Activated CD8-positive, alpha-beta T cell treated with anti-CD3 and anti-CD28 coated beads for 36 hours (primary cell): Measurements from ENCODE around the gene ANKRD40CL. TPM values are rescaled to one million over a fixed set of nuclear protein-coding genes. Genes with fewer than 3 reads are reported as not detected.

Experiments
- ATAC-seq: fragments of 200-7000 bp; cut with Tn5 transposase; one replicate; pipeline ENCODE4 v1.10.0; 2021; ENCODE audit warnings: mild to moderate bottlenecking, moderate library complexity
- CTCF ChIA-PET: fragments of 350-600 bp; sonication (Branson Sonifier 250); formaldehyde crosslinking; loops from one replicate; lab custom pipeline; 2021; ENCODE audit warnings: antibody characterized with exemption; lab: Charles Lee
- POLR2A ChIA-PET: fragments of 350-600 bp; sonication (Branson Sonifier 250); formaldehyde crosslinking; loops from one replicate; lab custom pipeline; 2021; ENCODE audit warnings: antibody characterized with exemption; lab: Charles Lee
- DNase-seq: peaks from one replicate; pipeline ENCODE4 v3.0.0-alpha.2; 2020
- H3K27ac Mint-ChIP-seq: one replicate; pipeline ENCODE4 v1.8.0; 2021; ENCODE audit warnings: mild to moderate bottlenecking, mixed read lengths
- H3K27me3 Mint-ChIP-seq: one replicate; pipeline ENCODE4 v1.8.0; 2021; ENCODE audit warnings: mixed read lengths
- H3K36me3 Mint-ChIP-seq: one replicate; pipeline ENCODE4 v1.8.0; 2021; ENCODE audit warnings: low read depth, mixed read lengths
- H3K4me1 Mint-ChIP-seq: one replicate; pipeline ENCODE4 v1.8.0; 2021; ENCODE audit warnings: low read depth, mixed read lengths
- H3K4me3 Mint-ChIP-seq: one replicate; pipeline ENCODE4 v1.8.0; 2021; ENCODE audit warnings: mild to moderate bottlenecking, moderate library complexity, mixed read lengths
- H3K9me3 Mint-ChIP-seq: one replicate; pipeline ENCODE4 v1.8.0; 2021; ENCODE audit warnings: mixed read lengths
- intact Hi-C: fragments of 100-400 bp; cut with micrococcal nuclease; formaldehyde crosslinking; loops from one replicate; pipeline ENCODE4 v1.10.0; 2022
- total RNA-seq, 2 experiments: library from RNA; stranded (reverse); gene quantifications; one replicate each; pipeline ENCODE4 v1.2.3, GENCODE V29; 2021
- TF ChIP-seq, protein P1 (sequence below): fragments of 200-600 bp; IDR thresholded peaks from one replicate; pipeline ENCODE4 v1.8.0; 2022; ENCODE audit warnings: antibody characterized with exemption, mild to moderate bottlenecking

Gene ANKRD40CL
- total RNA-seq, 2 experiments from 2014 or later, result not detected

DNA sequence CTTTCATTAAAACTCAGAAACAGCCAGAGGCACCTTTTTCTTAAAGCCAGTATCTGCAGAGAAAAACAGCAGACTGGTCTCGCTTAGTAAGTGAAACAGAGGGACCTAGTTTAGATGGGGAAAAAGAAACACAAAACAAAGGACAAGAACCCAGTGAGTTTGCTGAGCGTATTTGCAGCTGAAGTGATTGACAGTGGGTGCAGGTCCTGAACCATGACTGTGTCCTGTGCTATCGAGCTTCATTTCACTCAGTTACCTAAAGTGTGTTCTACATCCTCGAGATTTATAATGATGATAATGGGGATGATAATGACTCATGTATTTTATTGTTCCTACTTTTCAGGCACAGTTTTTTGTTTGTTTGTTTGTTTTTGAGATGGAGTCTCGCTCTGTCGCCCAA, 36.4 kb upstream of the ANKRD40CL start:
- Mint-ChIP-seq H3K9me3 (no peaks in the 10 kb centered on the region), H3K27ac (no peak overlapping the region), H3K4me1 (no peaks in the 10 kb centered on the region), H3K4me3 (no peak overlapping the region), H3K36me3 (no peaks in the 10 kb centered on the region), H3K27me3 (no peaks in the 10 kb centered on the region)
- intact Hi-C loops, result no loop called here
- DNase-seq (no peak), ATAC-seq (no peak)
- ChIA-PET POLR2A (no interaction called here), CTCF (interaction anchor here (1.1 to 3.6 kb wide), 4 partner anchors 13 to 48 kb away, joined by 3 to 18 read pairs (median 6); no protein-coding TSS in a partner anchor)
- TF ChIP-seq, protein P1, sequence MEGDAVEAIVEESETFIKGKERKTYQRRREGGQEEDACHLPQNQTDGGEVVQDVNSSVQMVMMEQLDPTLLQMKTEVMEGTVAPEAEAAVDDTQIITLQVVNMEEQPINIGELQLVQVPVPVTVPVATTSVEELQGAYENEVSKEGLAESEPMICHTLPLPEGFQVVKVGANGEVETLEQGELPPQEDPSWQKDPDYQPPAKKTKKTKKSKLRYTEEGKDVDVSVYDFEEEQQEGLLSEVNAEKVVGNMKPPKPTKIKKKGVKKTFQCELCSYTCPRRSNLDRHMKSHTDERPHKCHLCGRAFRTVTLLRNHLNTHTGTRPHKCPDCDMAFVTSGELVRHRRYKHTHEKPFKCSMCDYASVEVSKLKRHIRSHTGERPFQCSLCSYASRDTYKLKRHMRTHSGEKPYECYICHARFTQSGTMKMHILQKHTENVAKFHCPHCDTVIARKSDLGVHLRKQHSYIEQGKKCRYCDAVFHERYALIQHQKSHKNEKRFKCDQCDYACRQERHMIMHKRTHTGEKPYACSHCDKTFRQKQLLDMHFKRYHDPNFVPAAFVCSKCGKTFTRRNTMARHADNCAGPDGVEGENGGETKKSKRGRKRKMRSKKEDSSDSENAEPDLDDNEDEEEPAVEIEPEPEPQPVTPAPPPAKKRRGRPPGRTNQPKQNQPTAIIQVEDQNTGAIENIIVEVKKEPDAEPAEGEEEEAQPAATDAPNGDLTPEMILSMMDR, result no peak

DNA sequence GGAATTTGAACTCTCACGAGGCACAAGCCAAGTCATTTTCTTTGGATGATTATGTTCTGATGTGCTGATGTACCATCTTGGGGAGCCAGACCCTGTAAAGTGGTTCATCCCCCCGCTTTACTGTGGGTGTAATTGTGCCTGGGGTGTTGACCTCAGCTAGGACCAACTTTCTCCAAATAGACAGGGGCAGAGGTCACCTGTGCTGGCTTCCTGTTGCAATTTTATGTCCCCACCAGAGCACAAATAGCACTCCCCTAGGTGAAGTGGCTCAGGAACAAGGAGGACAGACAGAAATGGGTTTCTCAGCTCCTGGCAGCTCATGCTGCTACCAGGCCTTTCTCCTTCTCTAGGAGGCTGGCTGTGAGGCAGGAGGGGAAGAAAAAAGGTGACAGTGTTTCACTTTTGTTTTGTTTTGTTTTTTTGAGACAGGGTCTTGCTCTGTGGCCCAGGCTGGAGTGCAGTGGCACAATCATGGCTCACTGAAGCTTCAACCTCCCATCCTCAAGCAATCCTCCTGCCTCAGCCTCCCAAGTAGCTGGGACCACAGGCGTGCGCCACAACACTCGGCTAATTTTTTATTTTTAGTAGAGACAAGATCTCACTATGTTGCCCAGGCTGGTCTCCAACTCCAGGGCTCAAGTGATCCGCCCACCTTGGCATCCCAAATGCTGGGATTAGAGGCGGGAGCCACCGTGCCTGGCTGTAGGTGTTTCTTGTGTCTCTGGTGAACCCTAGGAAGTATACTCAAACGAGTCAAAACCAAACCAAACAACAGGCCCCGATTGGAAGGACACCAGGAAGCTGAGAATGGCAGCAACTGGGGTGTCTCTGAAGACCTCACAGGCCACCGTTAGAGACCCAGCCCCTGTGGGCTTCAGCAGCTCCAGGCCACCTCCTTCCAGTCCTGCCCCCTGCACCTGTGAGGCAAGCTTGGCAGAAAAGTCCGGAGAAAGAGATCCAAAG, 35.6 kb upstream of the ANKRD40CL start:
- no peaks in the 10 kb centered on the region for H3K27me3 Mint-ChIP-seq
- DNase-seq, result no peak
- no peaks in the 10 kb centered on the region for H3K4me1 Mint-ChIP-seq
- intact Hi-C loops, result no loop called here
- no peak overlapping the region for H3K27ac Mint-ChIP-seq
- H3K9me3 Mint-ChIP-seq, result no peaks in the 10 kb centered on the region
- no peaks in the 10 kb centered on the region for H3K36me3 Mint-ChIP-seq
- TF ChIP-seq, protein P1, result no peak
- ATAC-seq, result no peak
- ChIA-PET POLR2A (no interaction called here), CTCF (interaction anchor here (1.1 to 3.6 kb wide), 5 partner anchors 14 to 202 kb away, joined by 3 to 18 read pairs (median 4); no protein-coding TSS in a partner anchor)
- H3K4me3 Mint-ChIP-seq, result no peak overlapping the region

DNA sequence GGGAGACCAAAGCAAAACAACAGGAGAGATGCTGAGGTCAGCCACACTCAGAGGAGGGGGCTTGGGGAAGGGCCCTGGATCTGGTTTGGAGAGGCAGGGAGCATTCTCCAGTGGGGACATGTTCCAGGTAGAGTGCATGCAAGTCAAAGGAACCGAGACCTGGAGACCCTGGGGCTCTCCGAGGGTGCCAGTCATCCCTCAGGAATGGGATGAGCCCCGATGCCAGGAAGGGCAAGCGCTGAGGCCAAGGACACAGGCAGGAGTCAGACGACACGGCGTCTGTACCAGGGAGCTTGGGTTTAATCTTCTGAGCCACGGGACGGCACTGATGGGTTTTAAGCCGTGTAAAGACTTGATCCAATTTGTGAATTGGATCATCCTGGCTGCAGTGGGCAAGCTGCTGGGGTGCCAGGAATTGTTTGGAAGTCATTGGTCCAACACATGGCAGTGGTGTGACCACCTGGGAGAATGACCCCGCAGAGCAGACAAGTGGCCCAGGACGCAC, 32.9 kb upstream of the ANKRD40CL start:
- ChIA-PET POLR2A (no interaction called here), CTCF (no interaction called here)
- Mint-ChIP-seq H3K27ac (no peak overlapping the region), H3K4me3 (no peak overlapping the region), H3K27me3 (no peaks in the 10 kb centered on the region), H3K4me1 (no peaks in the 10 kb centered on the region), H3K9me3 (no peaks in the 10 kb centered on the region), H3K36me3 (no peaks in the 10 kb centered on the region)
- TF ChIP-seq, protein P1, result no peak
- DNase-seq (no peak), ATAC-seq (no peak)
- intact Hi-C loops, result no loop called here

DNA sequence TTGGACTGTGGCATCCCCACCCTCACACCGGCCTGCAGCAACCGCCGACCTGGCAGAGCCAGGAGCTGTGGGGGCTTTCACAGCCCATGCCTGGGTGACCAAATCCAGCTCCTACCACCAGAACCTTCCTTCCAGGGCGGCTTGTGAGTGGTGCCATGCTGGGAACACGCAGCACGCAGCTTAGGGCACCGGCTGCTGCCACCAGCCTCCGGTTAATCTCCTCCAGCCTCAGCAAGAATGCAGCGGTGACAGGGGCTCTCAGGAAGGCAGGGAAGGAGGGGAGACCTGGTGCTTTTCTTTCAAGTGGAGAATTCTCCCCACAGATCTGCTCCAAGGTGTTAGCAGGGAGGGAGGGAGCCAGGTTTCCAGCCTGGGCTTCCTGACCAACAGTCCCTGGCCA, 32.3 kb upstream of the ANKRD40CL start:
- H3K27me3 Mint-ChIP-seq, result no peaks in the 10 kb centered on the region
- POLR2A ChIA-PET, result no interaction called here

More for the DNA sequence above, 32.3 kb upstream of the ANKRD40CL start:
- TF ChIP-seq, protein P1, result no peak
- DNase-seq, result no peak
- no peak for ATAC-seq
- Mint-ChIP-seq H3K9me3 (no peaks in the 10 kb centered on the region), H3K4me1 (no peaks in the 10 kb centered on the region), H3K4me3 (no peak overlapping the region), H3K27ac (no peak overlapping the region), H3K36me3 (no peaks in the 10 kb centered on the region)
- intact Hi-C loops, result no loop called here
- CTCF ChIA-PET, result interaction anchor here (0.6 kb wide), 1 partner anchor 17 kb away, joined by 3 read pairs; no protein-coding TSS in a partner anchor
